ENCODE results near the gene MPC1.
"Not testable (repeated sequence)": the region's sequence is repeated elsewhere in the genome, so short reads cannot be mapped to it uniquely, and the experiment has no call there.

The MPC1 gene

GRCh38 chr6:166365806-166366205 lies 16.9 kb downstream of the MPC1 start:
- Histone ChIP-seq H3K4me3 (ENCODE audit: severe bottlenecking) (no peak overlapping the region), H3K4me1 (ENCODE audit: insufficient read depth, poor library complexity, severe bottlenecking) (peaks cover 5% of the 10 kb centered on the region), H3K27ac (ENCODE audit: poor library complexity, severe bottlenecking) (no peak overlapping the region), H3K27me3 (ENCODE audit: insufficient read depth, poor library complexity, severe bottlenecking) (no peaks in the 10 kb centered on the region), H3K9me3 (ENCODE audit: severe bottlenecking) (no peaks in the 10 kb centered on the region), H3K36me3 (ENCODE audit: low read depth) (0 out of 2 replicates have a peak, but pooled peaks cover 2% of the 10 kb centered on the region)
- TF ChIP-seq, protein P1, sequence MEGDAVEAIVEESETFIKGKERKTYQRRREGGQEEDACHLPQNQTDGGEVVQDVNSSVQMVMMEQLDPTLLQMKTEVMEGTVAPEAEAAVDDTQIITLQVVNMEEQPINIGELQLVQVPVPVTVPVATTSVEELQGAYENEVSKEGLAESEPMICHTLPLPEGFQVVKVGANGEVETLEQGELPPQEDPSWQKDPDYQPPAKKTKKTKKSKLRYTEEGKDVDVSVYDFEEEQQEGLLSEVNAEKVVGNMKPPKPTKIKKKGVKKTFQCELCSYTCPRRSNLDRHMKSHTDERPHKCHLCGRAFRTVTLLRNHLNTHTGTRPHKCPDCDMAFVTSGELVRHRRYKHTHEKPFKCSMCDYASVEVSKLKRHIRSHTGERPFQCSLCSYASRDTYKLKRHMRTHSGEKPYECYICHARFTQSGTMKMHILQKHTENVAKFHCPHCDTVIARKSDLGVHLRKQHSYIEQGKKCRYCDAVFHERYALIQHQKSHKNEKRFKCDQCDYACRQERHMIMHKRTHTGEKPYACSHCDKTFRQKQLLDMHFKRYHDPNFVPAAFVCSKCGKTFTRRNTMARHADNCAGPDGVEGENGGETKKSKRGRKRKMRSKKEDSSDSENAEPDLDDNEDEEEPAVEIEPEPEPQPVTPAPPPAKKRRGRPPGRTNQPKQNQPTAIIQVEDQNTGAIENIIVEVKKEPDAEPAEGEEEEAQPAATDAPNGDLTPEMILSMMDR (IDR thresholded peaks at IDR 0.05; ENCODE audit: poor library complexity, severe bottlenecking): no peak
- ATAC-seq (ENCODE audit: low read depth): no peak
- DNase-seq (ENCODE audit: low spot score): no peak

DNA sequence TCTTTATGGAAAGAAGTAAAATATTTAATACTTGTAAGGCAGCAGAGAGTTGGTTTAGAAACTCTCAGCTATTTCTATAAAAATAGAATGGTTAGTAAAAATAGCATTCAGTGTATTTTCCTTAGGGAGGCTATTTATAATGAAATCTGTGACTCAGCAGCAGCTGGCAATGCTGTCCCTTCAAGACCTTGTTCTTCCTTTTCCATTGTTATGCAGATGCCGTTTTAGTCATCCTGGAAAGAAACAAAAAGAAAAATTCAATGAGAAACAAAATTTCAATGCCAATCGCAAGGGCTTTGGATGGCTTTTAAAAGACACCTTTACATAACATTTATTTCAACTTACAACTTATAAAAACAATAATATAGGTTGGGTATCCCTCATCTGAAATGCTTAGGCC lies 17.5 kb downstream of the MPC1 start:
- no peak overlapping the region for H3K4me3 ChIP-seq (ENCODE audit: severe bottlenecking)
- TF ChIP-seq, protein P1 (IDR thresholded peaks at IDR 0.05; ENCODE audit: poor library complexity, severe bottlenecking): no peak
- no peaks in the 10 kb centered on the region for H3K9me3 ChIP-seq (ENCODE audit: severe bottlenecking)
- ATAC-seq (ENCODE audit: low read depth) (no peak), DNase-seq (ENCODE audit: low spot score) (no peak)
- H3K27ac ChIP-seq (ENCODE audit: poor library complexity, severe bottlenecking): no peak overlapping the region
- H3K27me3 ChIP-seq (ENCODE audit: insufficient read depth, poor library complexity, severe bottlenecking): no peaks in the 10 kb centered on the region
- H3K36me3 ChIP-seq (ENCODE audit: low read depth): 0 out of 2 replicates have a peak, but pooled peaks cover 2% of the 10 kb centered on the region
- H3K4me1 ChIP-seq (ENCODE audit: insufficient read depth, poor library complexity, severe bottlenecking): peaks cover 10% of the 10 kb centered on the region

DNA sequence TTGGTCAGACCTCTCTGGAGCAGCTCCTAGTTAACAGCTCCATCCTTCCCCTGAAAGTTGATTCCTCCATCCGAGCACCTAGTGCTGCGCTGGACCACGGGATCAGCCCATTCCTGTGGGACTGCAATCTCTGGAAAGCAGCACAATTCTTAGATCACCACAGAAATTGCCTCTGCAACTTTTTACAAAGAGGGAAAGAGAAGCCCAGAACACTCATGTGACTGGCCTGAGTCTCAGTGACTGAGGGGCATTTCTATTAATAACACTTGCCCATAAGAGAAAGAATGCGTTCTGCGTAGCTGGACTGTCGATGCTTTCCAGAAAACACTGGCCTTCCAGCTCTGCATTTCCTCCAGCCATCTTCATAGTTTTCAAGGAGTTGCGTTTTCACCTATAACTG lies 18.3 kb downstream of the MPC1 start:
- Histone ChIP-seq H3K4me1 (ENCODE audit: insufficient read depth, poor library complexity, severe bottlenecking) (peaks cover 10% of the 10 kb centered on the region), H3K36me3 (ENCODE audit: low read depth) (0 out of 2 replicates have a peak, but pooled peaks cover 2% of the 10 kb centered on the region), H3K27me3 (ENCODE audit: insufficient read depth, poor library complexity, severe bottlenecking) (no peaks in the 10 kb centered on the region), H3K27ac (ENCODE audit: poor library complexity, severe bottlenecking) (no peak overlapping the region), H3K9me3 (ENCODE audit: severe bottlenecking) (peaks cover under 1% of the 10 kb centered on the region), H3K4me3 (ENCODE audit: severe bottlenecking) (no peak overlapping the region)
- TF ChIP-seq, protein P1 (IDR thresholded peaks at IDR 0.05; ENCODE audit: poor library complexity, severe bottlenecking): no peak
- DNase-seq (ENCODE audit: low spot score) (no peak), ATAC-seq (ENCODE audit: low read depth) (no peak)

- not testable (repeated sequence) for DNase-seq (ENCODE audit: low spot score); ATAC-seq (ENCODE audit: low read depth); H3K27me3 ChIP-seq (ENCODE audit: insufficient read depth, poor library complexity, severe bottlenecking); H3K4me1 ChIP-seq (ENCODE audit: insufficient read depth, poor library complexity, severe bottlenecking); H3K36me3 ChIP-seq (ENCODE audit: low read depth); H3K9me3 ChIP-seq (ENCODE audit: severe bottlenecking); H3K4me3 ChIP-seq (ENCODE audit: severe bottlenecking); H3K27ac ChIP-seq (ENCODE audit: poor library complexity, severe bottlenecking)
Measured at GRCh38 chr6:166362427-166362826, 20.3 kb downstream of the MPC1 start.

- ATAC-seq (ENCODE audit: low read depth): peak; percentile 70
- H3K4me1 ChIP-seq (ENCODE audit: insufficient read depth, poor library complexity, severe bottlenecking): peaks cover 10% of the 10 kb centered on the region
- H3K36me3 ChIP-seq (ENCODE audit: low read depth): no peaks in the 10 kb centered on the region
- no peak overlapping the region for H3K27ac ChIP-seq (ENCODE audit: poor library complexity, severe bottlenecking)
- peaks cover 3% of the 10 kb centered on the region for H3K9me3 ChIP-seq (ENCODE audit: severe bottlenecking)
- no peak for DNase-seq (ENCODE audit: low spot score)
- TF ChIP-seq, protein P1 (IDR thresholded peaks at IDR 0.05; ENCODE audit: poor library complexity, severe bottlenecking): no peak
- no peak overlapping the region for H3K4me3 ChIP-seq (ENCODE audit: severe bottlenecking)
- H3K27me3 ChIP-seq (ENCODE audit: insufficient read depth, poor library complexity, severe bottlenecking): no peaks in the 10 kb centered on the region
Measured at GRCh38 chr6:166361077-166361429, 21.7 kb downstream of the MPC1 start.

Measured in RWPE2 (cell line).